Activated gamma-delta T cell treated with anti-CD3 and anti-CD28 coated beads, Interleukin-2, amount 50 U/mL, for 16 hours (primary cell): Measurements from ENCODE around the gene SAA1.
"Not testable (repeated sequence)": the region's sequence is repeated elsewhere in the genome, so short reads cannot be mapped to it uniquely, and the experiment has no call there.

Source experiments
- DNase-seq: peaks from one replicate; pipeline ENCODE4 v3.0.0-alpha.2; 2020; ENCODE audit warnings: low read depth

SAA1 gene

DNA sequence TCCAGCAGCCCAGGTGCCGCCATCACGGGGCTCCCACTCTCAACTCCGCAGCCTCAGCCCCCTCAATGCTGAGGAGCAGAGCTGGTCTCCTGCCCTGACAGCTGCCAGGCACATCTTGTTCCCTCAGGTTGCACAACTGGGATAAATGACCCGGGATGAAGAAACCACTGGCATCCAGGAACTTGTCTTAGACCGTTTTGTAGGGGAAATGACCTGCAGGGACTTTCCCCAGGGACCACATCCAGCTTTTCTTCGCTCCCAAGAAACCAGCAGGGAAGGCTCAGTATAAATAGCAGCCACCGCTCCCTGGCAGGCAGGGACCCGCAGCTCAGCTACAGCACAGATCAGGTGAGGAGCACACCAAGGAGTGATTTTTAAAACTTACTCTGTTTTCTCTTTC is at the start of gene SAA1:
Gene SAA1 (plus strand): TSS at position 316 of the 400 bp plus-strand sequence. CDS start 624 bp downstream, outside the sequence.
- no peak for DNase-seq

DNA sequence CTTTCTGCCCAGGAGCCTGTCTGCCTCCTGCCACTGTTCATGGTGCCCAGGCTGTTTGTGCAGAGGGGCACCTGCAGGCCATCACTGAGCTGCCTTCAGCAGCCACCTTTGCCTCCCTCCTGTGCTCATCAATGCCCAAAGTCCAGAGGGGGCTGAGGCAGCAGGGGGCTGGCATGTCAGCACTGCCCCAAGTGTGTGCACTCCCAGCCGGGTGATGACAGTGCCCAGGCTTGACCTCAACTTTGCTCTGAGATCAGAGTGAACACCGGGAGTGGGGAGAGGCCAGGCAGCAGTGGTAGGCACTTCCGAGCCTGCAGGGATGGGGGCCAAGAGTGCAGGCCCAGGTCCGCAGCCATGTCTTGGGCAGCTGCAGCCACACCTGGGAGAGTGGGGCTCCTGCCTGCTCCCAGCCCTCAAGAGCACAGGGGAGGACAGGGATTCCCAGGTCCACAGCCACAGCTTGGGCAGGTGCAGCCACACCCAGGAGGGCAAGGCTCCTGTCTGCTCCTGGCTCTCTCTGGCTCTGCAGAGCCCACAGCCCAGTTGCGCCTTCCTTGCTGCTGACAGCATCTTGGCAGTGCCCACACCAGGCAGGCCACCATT is 44.7 kb upstream of the SAA1 start:
- DNase-seq = no peak

DNA sequence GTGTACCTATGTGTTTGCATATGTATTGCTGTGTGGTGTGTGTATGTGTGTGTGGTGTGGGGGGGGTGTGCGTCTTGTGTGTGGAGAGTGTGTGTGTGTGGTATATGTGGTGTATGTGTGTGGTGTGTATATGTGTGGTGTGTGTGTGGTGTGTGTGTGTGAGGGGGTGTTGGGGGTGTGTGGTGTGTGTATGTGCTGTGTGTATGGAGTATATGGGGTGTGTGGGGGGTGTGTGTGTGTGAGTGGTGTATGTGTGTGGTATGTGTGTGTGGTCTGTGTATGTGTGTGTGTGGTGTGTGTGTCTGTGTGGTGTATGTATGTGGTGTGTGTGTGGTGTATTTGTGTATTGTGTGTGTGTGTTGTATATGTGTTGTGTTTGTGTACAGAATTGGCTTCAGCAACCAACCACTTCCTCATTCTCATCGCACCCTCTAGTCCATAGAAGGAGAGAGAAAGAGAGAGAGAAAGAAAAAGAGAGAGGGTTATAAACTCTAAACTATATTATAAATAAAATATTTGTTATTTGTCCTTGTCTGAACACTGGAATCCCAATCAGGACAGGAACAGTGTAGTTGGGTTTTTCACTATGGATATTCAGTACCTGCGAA is 43.1 kb upstream of the SAA1 start:
- DNase-seq = no peak

DNA sequence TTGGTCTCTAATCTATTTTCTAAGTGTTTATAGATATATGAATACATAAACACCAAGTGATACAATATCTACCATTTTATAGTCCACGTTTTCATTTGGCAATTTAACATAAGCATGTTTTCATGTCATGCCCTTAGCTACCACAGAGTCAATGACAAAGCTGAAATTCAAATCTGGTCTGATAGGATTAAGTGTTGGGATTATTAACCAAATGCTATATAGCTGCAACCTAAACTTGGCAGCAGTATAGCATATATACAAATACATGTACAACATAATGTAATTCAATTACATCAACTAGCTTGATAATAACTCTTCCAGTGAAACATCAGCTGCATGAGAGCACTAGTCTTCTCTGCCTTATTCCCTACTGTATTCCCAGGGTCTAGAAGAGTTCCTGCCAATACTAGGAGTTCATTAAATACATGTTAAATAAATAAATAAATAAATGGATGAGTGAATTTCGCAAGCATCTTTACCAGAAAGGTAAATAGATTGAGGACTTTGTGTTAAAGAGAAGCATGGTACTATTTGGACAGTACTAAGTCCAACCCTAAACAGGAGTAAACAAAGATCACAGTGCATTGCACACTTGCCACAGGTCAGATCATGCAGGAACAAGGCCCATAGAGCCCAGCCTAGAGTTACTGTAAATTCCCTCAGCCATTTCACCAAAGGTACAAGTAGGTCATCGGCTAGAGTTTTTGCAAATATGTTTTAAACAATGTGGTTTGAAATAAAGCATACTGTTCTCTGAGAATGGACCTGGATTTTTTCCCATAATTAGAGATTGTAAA is 42.3 kb upstream of the SAA1 start:
- no peak for DNase-seq

DNA sequence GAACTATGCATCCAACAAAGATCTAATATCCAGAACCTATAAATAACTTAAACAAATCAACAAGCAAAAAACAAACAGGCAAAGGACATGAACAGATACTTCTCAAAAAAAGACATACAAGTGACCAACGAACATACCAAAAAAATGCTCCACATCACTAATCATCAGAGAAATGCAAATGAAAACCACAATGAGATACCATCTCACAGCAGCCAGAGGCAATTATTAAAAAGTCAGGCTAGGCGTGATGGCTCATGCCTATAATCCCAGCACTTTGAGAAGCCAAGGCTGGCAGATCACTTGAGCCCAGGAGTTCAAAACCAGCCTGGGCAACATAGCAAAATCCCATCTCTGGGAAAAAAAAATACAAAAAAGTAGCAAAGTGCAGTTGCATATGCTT is 40.2 kb upstream of the SAA1 start:
- DNase-seq = no peak

DNA sequence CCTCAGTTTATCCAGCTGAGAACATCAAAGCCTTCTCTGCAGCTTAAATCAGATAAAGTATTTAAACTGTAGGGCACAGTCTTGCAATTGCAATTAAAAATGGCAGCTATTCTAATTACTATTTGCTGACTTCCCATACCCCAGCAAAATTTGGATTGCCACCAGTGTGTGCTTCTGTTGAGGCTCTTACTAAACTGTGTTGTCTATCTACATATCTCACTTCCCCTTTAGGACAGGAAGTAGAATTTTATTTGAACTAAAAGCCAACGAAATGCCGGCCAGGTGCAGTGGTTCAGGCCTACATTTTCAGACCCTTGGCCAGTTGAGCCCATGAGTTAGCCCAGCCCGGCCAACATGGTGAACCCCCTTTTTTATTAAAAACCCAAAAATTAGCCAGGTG is 36.6 kb upstream of the SAA1 start:
- no peak for DNase-seq

DNA sequence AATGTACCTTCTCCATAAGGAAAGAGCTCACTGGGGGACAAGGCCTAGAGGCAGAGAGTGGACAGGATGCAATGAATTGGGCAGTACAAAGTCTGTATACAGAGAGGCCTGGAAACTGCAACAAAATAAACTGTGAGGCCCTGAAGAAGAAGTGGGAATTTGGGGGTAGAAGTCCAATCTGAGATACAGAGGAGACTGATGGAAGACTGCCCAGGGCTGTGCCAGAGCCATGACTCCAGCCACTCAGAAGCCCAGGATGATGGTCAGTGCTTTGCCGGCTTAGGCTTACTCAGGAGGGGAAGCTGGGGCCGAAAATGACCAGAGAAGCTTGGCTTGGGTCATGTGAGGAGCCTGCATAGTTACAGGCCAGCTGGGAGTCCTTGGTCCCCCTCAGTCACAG is 35.2 kb upstream of the SAA1 start:
- no peak for DNase-seq

DNA sequence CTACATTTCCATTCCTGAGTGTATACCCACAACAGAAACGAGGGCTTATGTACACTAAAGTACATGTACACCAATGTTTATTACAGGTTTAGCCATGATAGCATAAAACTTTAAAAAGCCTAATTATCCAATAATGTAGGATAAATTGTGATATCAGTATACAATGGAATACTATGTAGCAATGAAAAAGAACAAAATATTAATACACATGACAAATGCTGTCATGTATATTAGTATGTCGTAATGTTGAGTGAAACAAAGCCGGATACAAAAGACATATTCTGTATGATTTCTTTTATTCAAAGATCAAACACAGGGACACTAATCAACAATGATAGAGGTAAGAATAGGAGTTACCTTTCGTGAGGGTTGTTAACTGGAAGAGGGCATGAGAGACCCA is 32.2 kb upstream of the SAA1 start:
- DNase-seq = no peak

DNA sequence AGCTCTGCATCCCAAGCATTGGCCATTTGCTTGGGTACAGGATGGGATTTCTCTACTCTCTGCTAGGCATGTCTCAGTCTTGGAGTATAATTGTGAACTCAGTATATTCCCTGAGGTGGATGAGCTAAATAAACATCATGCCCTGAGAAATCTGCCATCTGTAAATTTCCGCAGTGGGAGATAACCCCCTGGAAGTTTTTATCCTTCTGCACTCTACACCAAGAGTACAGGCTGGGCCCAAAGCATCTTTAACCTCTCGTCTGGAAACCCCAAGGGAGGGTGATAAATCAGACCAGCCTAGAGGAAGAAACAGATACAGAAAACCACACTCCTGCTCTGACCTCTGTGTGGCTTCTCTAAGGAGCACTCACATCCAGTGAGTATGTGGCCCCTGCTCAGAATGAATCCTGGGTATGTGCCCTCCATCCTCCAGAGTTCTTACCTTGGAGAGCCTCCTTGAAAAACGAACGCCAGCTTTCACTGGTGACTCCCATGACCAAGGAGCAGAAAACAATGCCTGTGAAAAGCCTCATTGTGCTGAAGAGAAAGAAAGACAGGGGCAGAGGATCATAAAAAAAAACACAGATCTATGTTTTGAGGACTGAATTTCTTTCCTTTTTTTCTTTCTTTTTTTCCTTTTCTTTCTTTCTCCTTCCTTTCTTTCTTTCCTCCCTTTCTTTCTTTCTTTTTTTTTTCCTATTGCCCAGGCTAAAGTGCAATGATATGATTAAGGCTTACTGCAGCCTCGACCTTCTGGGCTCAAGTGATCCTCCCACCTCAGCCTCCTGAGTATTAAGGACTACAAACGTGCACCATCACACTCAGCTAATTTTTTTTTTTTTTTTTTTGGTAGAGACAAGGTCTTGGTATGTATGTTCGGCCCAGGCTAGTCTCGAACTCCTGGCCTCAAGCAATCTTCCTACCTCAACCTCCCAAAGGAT is 30.4 kb upstream of the SAA1 start:
- DNase-seq = no peak

DNA sequence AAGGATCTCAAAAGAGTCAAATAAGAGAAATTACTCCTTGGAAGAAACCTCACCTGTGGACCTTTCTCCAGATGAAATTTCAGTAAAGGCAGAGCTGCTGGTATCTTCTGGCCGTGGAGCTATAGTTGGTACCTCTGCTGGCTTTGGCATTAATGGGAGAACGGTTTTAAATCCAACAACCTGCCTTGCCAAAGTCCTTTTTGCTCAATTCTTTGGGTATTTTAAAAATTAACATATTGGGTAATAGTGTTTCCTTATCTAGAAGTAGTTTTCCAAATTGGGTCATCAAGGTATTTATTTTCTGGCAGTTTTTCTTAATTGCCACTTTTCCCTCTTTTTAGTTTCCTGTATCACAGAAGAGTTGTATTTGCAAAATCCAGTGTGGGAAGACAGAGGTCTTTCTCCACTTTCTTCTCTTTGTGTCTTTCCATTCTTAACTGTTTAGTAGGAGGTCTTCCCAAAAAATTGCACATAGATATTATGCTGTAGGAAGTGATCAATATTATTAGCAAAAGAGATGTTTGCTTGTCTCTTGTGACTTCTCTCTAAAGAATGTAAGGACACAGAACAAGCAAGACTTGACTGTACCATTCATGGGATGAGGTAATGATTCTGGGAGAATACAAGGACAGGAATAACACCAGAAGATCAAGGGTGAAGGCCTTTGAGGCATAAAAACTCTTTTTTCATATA is 29.3 kb upstream of the SAA1 start, which contains the start of gene SAA4:
Gene SAA4 (minus strand): TSS at position 139 of the 693 bp plus-strand sequence. CDS start 876 bp downstream, outside the sequence.
- DNase-seq = no peak

DNA sequence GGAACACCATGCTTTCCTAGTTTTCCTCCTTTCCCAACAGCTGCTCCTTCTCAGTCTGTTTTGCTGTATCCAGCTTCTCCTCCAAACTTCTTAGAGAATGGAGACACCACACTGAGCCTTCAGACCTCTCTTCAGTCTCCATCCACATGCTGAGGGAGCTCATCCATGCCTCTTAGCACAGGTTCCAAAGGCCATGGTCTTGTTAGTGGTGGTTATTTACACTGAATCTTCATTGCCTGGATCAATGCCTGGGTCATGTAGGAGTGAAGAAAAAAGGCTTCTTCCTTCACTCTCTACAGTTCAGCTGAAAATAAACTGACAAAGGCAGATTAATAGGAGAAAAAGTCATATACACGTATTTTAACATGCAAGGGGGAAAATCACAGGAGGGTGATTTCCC is 26.4 kb upstream of the SAA1 start:
- no peak for DNase-seq

DNA sequence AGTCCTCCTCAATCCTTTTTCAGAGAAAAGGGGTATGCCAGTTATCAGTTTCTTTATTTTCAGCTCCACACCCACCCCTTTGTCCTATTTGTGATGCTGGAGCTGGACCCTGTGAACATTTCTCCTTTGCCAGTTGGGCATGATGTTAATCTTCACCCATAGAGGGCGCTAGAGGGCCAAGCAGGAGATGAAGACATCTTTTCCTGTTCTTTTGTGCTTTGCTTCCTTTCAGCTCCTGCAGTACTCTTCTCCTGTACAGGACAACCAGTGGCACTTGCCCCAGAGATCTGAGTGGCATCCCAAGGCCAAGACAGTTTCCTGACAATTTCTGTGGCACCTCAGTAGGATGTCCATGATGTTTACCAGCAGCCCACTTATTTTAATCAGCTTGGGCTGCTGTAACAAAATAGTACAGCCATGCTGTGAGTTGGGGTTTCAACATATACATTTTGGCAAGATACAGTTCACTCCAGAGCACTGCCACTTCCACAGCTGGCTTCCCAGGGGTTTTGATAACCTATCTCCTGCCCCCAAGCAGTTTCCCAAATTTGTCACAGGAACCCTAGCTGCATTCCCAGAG is 22.2 kb upstream of the SAA1 start:
- peak; percentile 40 for DNase-seq

DNA sequence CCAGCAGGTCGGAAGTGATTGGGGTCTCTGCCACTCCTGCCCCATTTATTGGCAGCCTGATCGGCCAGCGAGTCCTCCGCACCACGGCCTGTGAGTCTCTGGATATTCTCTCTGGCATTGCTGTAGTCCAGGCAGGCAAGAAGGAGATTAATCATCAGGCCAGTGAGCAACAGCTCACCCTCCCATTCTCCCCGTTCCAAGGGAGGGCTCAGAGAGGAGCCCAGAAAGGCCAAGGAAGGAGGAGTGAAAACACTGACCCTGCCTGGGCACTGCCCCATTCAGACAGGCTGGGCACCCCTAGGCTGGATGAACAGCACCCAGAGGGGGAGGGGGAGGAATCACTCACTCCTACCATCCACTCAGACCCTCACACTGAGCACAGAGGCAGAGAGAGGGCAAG is 20.7 kb upstream of the SAA1 start:
- DNase-seq = no peak

DNA sequence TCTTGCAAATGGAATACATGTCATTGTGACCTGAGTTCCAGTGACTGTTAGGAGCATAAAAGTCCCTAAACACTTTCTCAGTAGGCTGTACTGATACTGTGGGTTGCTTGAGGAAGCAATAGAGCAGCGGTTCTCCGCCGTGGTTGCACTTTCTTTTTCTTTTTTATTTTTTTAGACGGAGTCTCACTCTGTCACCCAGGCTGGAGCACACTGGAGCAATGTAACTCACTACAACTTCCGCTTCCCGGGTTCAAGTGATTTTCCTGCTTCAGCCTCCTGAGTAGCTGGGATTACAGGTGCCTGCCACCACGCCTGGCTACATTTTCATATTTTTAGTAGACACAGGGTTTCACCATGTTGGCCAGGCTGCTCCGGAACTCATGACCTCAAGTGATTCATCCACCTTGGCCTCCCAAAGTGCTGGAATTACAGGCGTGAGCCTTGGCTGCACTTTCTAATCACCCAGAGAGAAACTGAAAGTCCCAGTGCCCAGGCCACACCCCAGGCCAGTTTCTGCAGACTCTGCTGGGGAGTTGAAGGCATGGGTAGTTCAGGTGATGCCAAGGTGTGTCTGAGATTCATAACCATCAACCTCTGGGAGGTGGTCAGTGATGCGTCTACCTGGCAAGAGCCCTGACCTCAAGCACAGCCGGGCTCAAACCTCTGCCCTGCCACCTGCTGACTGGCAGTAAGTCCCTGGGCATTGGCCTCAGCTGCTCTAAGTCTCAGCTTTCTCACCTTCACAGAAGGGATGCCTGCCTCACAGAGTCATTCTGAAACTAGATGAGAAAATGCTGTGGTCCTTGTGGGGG is 19.5 kb upstream of the SAA1 start:
- not testable (repeated sequence) for DNase-seq

DNA sequence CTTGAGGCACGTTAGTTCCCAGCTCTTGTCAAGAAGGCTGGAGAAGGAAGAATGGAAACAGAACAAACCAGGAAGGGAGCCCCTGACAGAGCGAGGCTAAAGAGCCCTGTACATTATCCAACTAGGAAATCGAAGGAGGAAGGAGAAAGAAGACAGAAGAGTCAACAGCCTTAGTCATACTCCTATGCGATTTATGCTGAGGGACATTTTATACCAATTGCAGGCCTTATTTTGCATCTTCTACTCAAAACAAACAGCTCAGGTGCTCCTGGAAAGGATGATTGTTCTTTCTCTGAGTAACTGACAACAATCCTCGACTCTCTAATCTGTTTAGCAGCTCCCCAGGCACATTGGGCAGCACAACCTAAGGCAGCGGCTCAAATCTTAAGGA is 18.9 kb upstream of the SAA1 start:
- DNase-seq = not testable (repeated sequence)

DNA sequence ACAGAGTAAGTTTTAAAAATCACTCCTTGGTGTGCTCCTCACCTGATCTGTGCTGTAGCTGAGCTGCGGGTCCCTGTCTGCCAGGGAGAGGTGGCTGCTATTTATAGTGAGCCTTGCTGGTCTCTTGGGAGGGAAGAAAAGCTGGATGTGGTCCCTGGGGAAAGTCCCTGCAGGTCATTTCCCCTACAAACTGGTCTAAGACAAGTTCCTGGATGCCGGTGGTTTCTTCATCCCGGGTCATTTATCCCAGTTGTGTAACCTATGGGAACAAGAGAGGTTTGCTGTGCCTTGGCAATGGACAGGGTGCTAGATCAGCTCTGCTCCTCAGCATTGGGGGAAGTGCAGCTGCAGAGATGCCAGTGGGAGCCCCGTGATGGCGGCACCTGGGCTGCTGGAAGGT is 17.5 kb upstream of the SAA1 start, which contains the start of gene SAA2:
Gene SAA2 (minus strand): TSS at position 108 of the 400 bp plus-strand sequence. CDS start 657 bp downstream, outside the sequence.
- DNase-seq = no peak

DNA sequence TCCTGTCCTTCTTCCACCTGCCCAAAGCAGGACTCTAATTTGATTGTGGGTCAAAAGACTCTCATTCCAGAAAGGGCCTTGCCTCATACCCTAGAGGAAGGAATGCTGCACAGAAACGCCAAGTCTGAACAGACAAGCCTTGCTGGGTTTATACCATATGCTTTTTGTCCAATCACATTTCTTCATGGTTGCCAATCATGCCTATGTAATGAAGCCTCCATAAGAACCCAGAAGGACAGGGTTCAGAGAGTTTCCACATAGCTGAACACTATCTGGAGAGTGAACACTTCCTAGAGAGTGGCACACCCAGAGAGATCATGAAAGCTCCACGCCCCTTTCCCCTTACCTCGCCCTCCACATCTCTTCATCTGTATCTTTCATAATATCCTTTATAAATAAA is 12.8 kb upstream of the SAA1 start:
- no peak for DNase-seq

DNA sequence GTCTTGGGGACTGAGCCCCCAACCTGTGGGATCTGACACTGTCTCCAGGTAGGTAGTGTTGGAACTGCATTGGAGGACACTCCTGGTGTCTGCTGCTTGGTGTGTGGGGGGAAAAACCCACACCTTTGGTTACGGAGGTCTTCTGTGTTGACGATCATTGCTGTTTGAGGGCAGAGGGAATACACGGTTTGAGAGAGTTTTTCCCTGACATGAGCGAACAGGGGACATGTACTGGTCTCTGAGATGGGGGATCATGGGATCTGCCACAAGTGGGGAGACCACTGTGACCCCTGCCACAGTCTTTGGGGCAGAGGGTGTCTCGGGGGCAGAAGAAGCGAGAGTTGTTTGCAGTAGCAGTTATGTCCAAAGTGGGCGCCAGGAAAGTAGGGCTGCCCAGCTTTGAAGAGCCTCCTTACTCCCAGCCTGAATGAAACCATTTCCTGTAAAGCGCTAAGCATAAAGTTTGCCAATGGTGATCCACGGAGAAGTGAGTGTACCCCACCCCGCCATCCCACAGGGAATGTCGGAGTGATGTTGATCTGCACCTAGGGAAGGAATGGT is 12.2 kb upstream of the SAA1 start:
- DNase-seq = no peak

DNA sequence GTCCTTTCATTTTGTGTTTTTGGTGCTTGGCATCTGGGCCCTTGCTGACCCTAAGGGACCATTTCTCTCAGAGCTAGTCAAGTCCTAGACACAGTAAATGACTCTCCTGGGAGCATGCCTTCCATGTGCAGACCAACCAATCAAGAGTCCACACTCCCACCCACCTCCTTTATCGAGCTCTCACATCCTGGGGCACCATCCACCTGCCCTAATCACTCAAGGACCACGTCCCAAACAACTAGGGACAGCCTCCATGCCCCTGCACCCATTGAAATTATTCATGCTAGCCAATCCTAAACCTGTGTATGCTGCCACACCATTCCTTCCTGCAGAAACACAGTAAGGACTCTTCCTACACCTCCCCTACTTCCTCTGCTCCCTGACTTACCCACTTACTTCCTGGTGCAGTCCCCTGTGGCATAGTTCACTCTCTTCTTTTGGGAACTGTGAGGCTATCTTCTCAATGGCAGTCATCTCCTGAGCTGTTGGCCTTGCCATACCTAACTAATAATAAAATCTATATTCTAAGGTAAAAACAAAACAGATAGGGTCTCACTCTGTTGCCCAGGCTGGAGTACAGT is 11.2 kb upstream of the SAA1 start:
- no peak for DNase-seq
